ENCODE data around the gene GLE1. TPM values are rescaled to one million over a fixed set of nuclear protein-coding genes. Genes with fewer than 3 reads are reported as not detected.

Gene GLE1
- total RNA-seq, 1 experiment from 2014 or later, result 74.2 TPM

- H4K20me1 ChIP-seq (ENCODE audit: insufficient read depth), result no peaks in the 10 kb centered on the region; the same call in 1 of the 2 replicates
- no peak overlapping the region for H3K4me2 ChIP-seq
- H3K27me3 ChIP-seq (ENCODE audit: insufficient read depth, low read depth), result no peaks in the 10 kb centered on the region
- intact Hi-C loops (cut with micrococcal nuclease; ENCODE audit: unreplicated experiment), result no loop called here
- no peaks in the 10 kb centered on the region for H3K9me3 ChIP-seq (ENCODE audit: insufficient read depth, low read depth)
- CTCF ChIA-PET, result no interaction called here
- no peak for DNase-seq
- no peaks in the 10 kb centered on the region for H3K9me2 ChIP-seq (ENCODE audit: insufficient read depth)
- H3K36me3 ChIP-seq (ENCODE audit: low read depth), result peaks cover 6% of the 10 kb centered on the region; the same call in 1 of the 2 replicates
- no peaks in the 10 kb centered on the region for H3K4me1 ChIP-seq (replicated peaks; ENCODE audit: insufficient read depth)
- H3K4me3 ChIP-seq, result no peak overlapping the region
- no TSS peak for BruUV-seq (replicated peaks)
- POLR2A ChIA-PET (ENCODE audit: unreplicated experiment), result no interaction called here
- no peak for TF ChIP-seq CTCF (conservative IDR thresholded peaks at IDR 0.05)
- no peak for TF ChIP-seq EZH2 (IDR thresholded peaks at IDR 0.05; ENCODE audit: low read depth)
- no peak overlapping the region for H3K27ac ChIP-seq
- no peaks in the 10 kb centered on the region for H3F3A ChIP-seq (ENCODE audit: insufficient read depth, low read depth)
- no peak overlapping the region for H2AFZ ChIP-seq
- no peaks in the 10 kb centered on the region for H3K79me2 ChIP-seq (ENCODE audit: low read depth)
These were observed 71.0 kb downstream of the GLE1 start for GRCh38 chr9:128575469-128575868.

- ChIA-PET POLR2A (ENCODE audit: unreplicated experiment) (no interaction called here), CTCF (no interaction called here)
- H4K20me1 ChIP-seq (ENCODE audit: insufficient read depth), result no peaks in the 10 kb centered on the region; the same call in 1 of the 2 replicates
- no peaks in the 10 kb centered on the region for H3K4me1 ChIP-seq (replicated peaks; ENCODE audit: insufficient read depth)
- no peaks in the 10 kb centered on the region for H3K9me3 ChIP-seq (ENCODE audit: insufficient read depth, low read depth)
- no peak overlapping the region for H2AFZ ChIP-seq
- no peak for TF ChIP-seq CTCF (conservative IDR thresholded peaks at IDR 0.05)
- TF ChIP-seq EZH2 (IDR thresholded peaks at IDR 0.05; ENCODE audit: low read depth), result no peak
- no peaks in the 10 kb centered on the region for H3K9me2 ChIP-seq (ENCODE audit: insufficient read depth)
- H3K79me2 ChIP-seq (ENCODE audit: low read depth), result no peaks in the 10 kb centered on the region
- H3K27me3 ChIP-seq (ENCODE audit: insufficient read depth, low read depth), result no peaks in the 10 kb centered on the region
- no peak overlapping the region for H3K27ac ChIP-seq
- DNase-seq, result no peak
- H3F3A ChIP-seq (ENCODE audit: insufficient read depth, low read depth), result no peaks in the 10 kb centered on the region
- BruUV-seq (replicated peaks), result no TSS peak
- no peak overlapping the region for H3K4me2 ChIP-seq
- no peak overlapping the region for H3K4me3 ChIP-seq
- intact Hi-C loops (cut with micrococcal nuclease; ENCODE audit: unreplicated experiment), result no loop called here
- peaks cover 6% of the 10 kb centered on the region; the same call in 1 of the 2 replicates for H3K36me3 ChIP-seq (ENCODE audit: low read depth)
These were observed 71.4 kb downstream of the GLE1 start for GRCh38 chr9:128575916-128576315.

GRCh38 chr9:128577206-128577605 lies 72.7 kb downstream of the GLE1 start:
- Histone ChIP-seq H3K36me3 (ENCODE audit: low read depth) (peaks cover 13% of the 10 kb centered on the region), H4K20me1 (ENCODE audit: insufficient read depth) (no peaks in the 10 kb centered on the region; the same call in 1 of the 2 replicates), H3K4me2 (no peak overlapping the region), H3K79me2 (ENCODE audit: low read depth) (no peaks in the 10 kb centered on the region), H3K4me3 (no peak overlapping the region), H3K27ac (no peak overlapping the region), H3F3A (ENCODE audit: insufficient read depth, low read depth) (no peaks in the 10 kb centered on the region), H3K4me1 (replicated peaks; ENCODE audit: insufficient read depth) (no peaks in the 10 kb centered on the region), H3K9me2 (ENCODE audit: insufficient read depth) (no peaks in the 10 kb centered on the region), H3K27me3 (ENCODE audit: insufficient read depth, low read depth) (no peaks in the 10 kb centered on the region), H2AFZ (no peak overlapping the region), H3K9me3 (ENCODE audit: insufficient read depth, low read depth) (no peaks in the 10 kb centered on the region)
- ChIA-PET POLR2A (ENCODE audit: unreplicated experiment) (no interaction called here), CTCF (no interaction called here)
- DNase-seq, result no peak
- TF ChIP-seq EZH2 (IDR thresholded peaks at IDR 0.05; ENCODE audit: low read depth), result no peak
- TF ChIP-seq CTCF (conservative IDR thresholded peaks at IDR 0.05), result no peak
- intact Hi-C loops (cut with micrococcal nuclease; ENCODE audit: unreplicated experiment), result no loop called here
- no TSS peak for BruUV-seq (replicated peaks)
